Epidermal melanocyte (primary cell): Measurements from ENCODE around the gene BCAS4.
A peak's percentile ranks its signal among the peaks of the same experiment; 100 is the strongest.
"Not testable (repeated sequence)": the region's sequence is repeated elsewhere in the genome, so short reads cannot be mapped to it uniquely, and the experiment has no call there.

Source experiments
- DNase-seq: peaks from one replicate; pipeline ENCODE4 v3.0.0; 2011; ENCODE audit warnings: low spot score; ENCODE audit not compliant: insufficient read length

Gene BCAS4

GRCh38 chr20:50771419-50772080 lies 23.3 kb upstream of the BCAS4 start:
- not testable (repeated sequence) for DNase-seq

- DNase-seq: no peak
Observed at GRCh38 chr20:50772420-50773185, 22.3 kb upstream of the BCAS4 start.

- no peak for DNase-seq
Observed at GRCh38 chr20:50774515-50774914, 20.3 kb upstream of the BCAS4 start.

- no peak for DNase-seq
Observed at GRCh38 chr20:50776122-50776817, 18.6 kb upstream of the BCAS4 start.

- DNase-seq: no peak
Observed at GRCh38 chr20:50777373-50777772, 17.5 kb upstream of the BCAS4 start.

GRCh38 chr20:50778994-50779393 lies 15.9 kb upstream of the BCAS4 start:
- DNase-seq: not testable (repeated sequence)

- DNase-seq: no peak
Observed at GRCh38 chr20:50783390-50783789, 11.5 kb upstream of the BCAS4 start.

GRCh38 chr20:50783903-50784302 lies 11.0 kb upstream of the BCAS4 start:
- no peak for DNase-seq

GRCh38 chr20:50784464-50784863 lies 10.4 kb upstream of the BCAS4 start:
- no peak for DNase-seq

GRCh38 chr20:50786703-50787102 lies 8.2 kb upstream of the BCAS4 start:
- no peak for DNase-seq

GRCh38 chr20:50787181-50787580 lies 7.7 kb upstream of the BCAS4 start:
- no peak for DNase-seq

- DNase-seq: no peak
Observed at GRCh38 chr20:50788045-50788991, 6.5 kb upstream of the BCAS4 start.

GRCh38 chr20:50789968-50790650 lies 4.8 kb upstream of the BCAS4 start:
- DNase-seq: no peak

GRCh38 chr20:50790651-50791277 lies 4.1 kb upstream of the BCAS4 start:
- DNase-seq: peak; percentile 92

- DNase-seq: no peak
Observed at GRCh38 chr20:50792708-50793574, 1.9 kb upstream of the BCAS4 start.

- not testable (repeated sequence) for DNase-seq
Observed at GRCh38 chr20:50793575-50794016, 1.3 kb upstream of the BCAS4 start.

GRCh38 chr20:50794181-50794845 lies 548 bp upstream of the BCAS4 start:
- DNase-seq: no peak

- DNase-seq: no peak
Observed at GRCh38 chr20:50797142-50797541, 2.3 kb downstream of the BCAS4 start.

GRCh38 chr20:50798650-50799049 lies 3.8 kb downstream of the BCAS4 start:
- no peak for DNase-seq
